ENCODE data around the gene PDE4D. TPM values are rescaled to one million over a fixed set of nuclear protein-coding genes. Genes with fewer than 3 reads are reported as not detected.

Gene PDE4D
- total and polyA plus RNA-seq, 10 of the 15 experiments (the other 5 are each of a cell fraction or from before 2014, with no cell fraction given), result 0.87 to 4.1 (median 2.2) TPM

DNA sequence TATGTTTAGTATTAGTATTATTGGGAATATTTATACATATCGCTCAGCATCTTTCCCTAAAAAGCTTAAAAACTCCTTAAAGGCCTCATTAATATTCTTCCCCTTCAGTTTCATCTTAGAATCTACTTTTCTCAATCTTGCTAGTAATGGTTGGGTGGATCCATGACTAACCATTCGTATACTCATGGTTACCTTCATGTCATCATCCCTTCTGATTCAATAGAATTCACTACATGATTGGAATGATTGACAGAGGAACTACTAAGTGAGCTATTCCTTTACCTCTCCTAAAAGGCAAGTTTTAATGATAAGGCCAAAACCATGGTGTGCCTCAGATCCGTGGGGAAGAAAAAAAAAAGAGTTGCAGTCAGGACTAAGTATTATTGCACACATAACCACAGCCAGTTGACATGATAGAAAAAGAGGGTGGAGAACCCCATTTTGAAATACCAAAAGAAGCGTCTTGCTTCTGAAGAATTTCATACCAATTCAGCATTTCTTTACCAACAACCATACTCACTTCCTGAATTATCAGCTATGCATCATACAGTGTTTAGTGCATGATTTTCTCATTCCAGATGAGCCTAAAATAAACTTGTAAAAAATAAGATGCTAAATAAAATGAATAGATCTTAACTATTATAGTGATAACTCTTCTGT, 624.6 kb downstream of the PDE4D start:
- Histone ChIP-seq H4K20me1 (ENCODE audit: control insufficient read depth, insufficient read depth) (no peaks in the 10 kb centered on the region), H3K4me2 (ENCODE audit: control insufficient read depth, insufficient read depth) (no peak overlapping the region), H3K4me1 (ENCODE audit: control insufficient read depth, insufficient read depth, low read length) (no peaks in the 10 kb centered on the region), H3K36me3 (ENCODE audit: control insufficient read depth in 2 of 2, insufficient read depth in 2 of 2, low read length in 1 of 2) (no peaks in the 10 kb centered on the region), H2AFZ (ENCODE audit: control insufficient read depth, low read depth, low read length) (no peak overlapping the region), H3K4me3 (no peak overlapping the region), H3K9ac (ENCODE audit: control insufficient read depth, insufficient read depth, low read length) (no peak overlapping the region), H3K27me3 (replicated peaks in 1 of 2; ENCODE audit: control insufficient read depth in 2 of 2, insufficient read depth in 2 of 2, low read length in 1 of 2) (no peaks in the 10 kb centered on the region; a peak in 1 of 4 replicates), H3K27ac (ENCODE audit: control insufficient read depth, insufficient read depth) (no peak overlapping the region), H3K9me3 (replicated peaks; ENCODE audit: control insufficient read depth, insufficient read depth, low read length) (no peaks in the 10 kb centered on the region), H3K79me2 (ENCODE audit: control insufficient read depth, insufficient read depth, low read length) (no peaks in the 10 kb centered on the region)
- WGBS (ENCODE audit: insufficient coverage, insufficient replicate concordance, low lambda C conversion rate, missing lambda C conversion rate), result 17% methylated on average over 4 of the region's 4 CpGs
- no peak for TF ChIP-seq USF1 (IDR thresholded peaks at IDR 0.05; ENCODE audit: borderline replicate concordance, extremely low read length, insufficient read depth, low read depth, low read length)
- TF ChIP-seq NRF1 (conservative IDR thresholded peaks at IDR 0.05; ENCODE audit: low read depth, low read length), result no peak
- no peak for TF ChIP-seq ZNF384 (IDR thresholded peaks at IDR 0.05; ENCODE audit: borderline replicate concordance, low read depth, low read length)
- TF ChIP-seq STAT1 (conservative IDR thresholded peaks at IDR 0.05), result no peak
- TF ChIP-seq EP300 (IDR thresholded peaks at IDR 0.05; ENCODE audit: borderline replicate concordance in 1 of 2, control insufficient read depth in 1 of 2, low read depth in 2 of 2, low read length in 2 of 2), result no peak
- no peak for TF ChIP-seq ZZZ3 (IDR thresholded peaks at IDR 0.05; ENCODE audit: control insufficient read depth, insufficient read length, low read depth)
- no peak for TF ChIP-seq BRCA1 (IDR thresholded peaks at IDR 0.05; ENCODE audit: low read depth, low read length)
- ATAC-seq (no peak), DNase-seq (ENCODE audit: low read depth, low spot score) (no peak), FAIRE-seq (no peak)
- in situ Hi-C loops (cut with MboI), result no loop called here
- intact Hi-C loops (cut with micrococcal nuclease; ENCODE audit: unreplicated experiment), result no loop called here
- CTCF ChIA-PET, result interaction anchor here (0.9 kb wide), 1 partner anchor 112 kb away, joined by 3 read pairs; no protein-coding TSS in a partner anchor
- BruUV-seq (replicated peaks), result no TSS peak
- RAD21 ChIA-PET (ENCODE audit: unreplicated experiment), result no interaction called here
- POLR2A ChIA-PET, result no interaction called here
- SMC1A ChIA-PET (ENCODE audit: uncharacterized antibody, unreplicated experiment), result no interaction called here

Measured in GM12878 (cell line).